Upper lobe of left lung (tissue), 6 donors: ENCODE results near the gene KBTBD13. TPM values are rescaled to one million over a fixed set of nuclear protein-coding genes. Genes with fewer than 3 reads are reported as not detected.

Experiments used
- ATAC-seq, 2 donors: fragments of 200-7000 bp; cut with Tn5 transposase; one replicate each; pipeline ENCODE4 v1.9.1; 2022; ENCODE audit warnings: mild to moderate bottlenecking in 2 of 2, moderate library complexity in 2 of 2; ENCODE audit not compliant: low FRiP score in 2 of 2
- DNase-seq, 2 donors: peaks; one replicate each; pipeline ENCODE4 v3.0.0-alpha.2; 2019 to 2020
- H3K27ac ChIP-seq, 4 donors: fragments of 200-600 bp; sonication (generic); one replicate each; pipeline ENCODE4 v1.5.1; 2016 to 2019
- H3K27me3 ChIP-seq, 4 donors: fragments of 200-600 bp; sonication (generic); one replicate each; pipeline ENCODE4 v1.5.1; 2017 to 2019
- H3K36me3 ChIP-seq, 4 donors: fragments of 200-600 bp; sonication (generic); one replicate each; pipeline ENCODE4 v1.5.1; 2016 to 2019
- H3K4me1 ChIP-seq, 4 donors: fragments of 200-600 bp; sonication (generic); one replicate each; pipeline ENCODE4 v1.5.1; 2018 to 2019
- H3K4me3 ChIP-seq, 4 donors: fragments of 200-600 bp; sonication (generic); one replicate each; pipeline ENCODE4 v1.5.1; 2017 to 2019; ENCODE audit warnings: mild to moderate bottlenecking in 2 of 4, moderate library complexity in 1 of 4
- H3K9me3 ChIP-seq, 4 donors: fragments of 200-600 bp; sonication (generic); one replicate each; pipeline ENCODE4 v1.5.1; 2018 to 2019
- EP300 ChIP-seq, 4 donors: sonication (generic); formaldehyde crosslinking; IDR thresholded peaks; one replicate each; pipeline ENCODE4 v1.5.1; 2017; ENCODE audit warnings: antibody characterized with exemption in 4 of 4, control low read depth in 2 of 4
- POLR2A ChIP-seq, 4 donors: fragments of 450-650 bp; IDR thresholded peaks; one replicate each; pipeline ENCODE4 v1.5.1; 2016 to 2017; ENCODE audit warnings: antibody characterized with exemption in 4 of 4, mild to moderate bottlenecking in 2 of 4
- POLR2AphosphoS5 ChIP-seq, 2 donors: sonication (generic); formaldehyde crosslinking; IDR thresholded peaks; one replicate each; pipeline ENCODE4 v1.5.1; 2017; ENCODE audit warnings: antibody characterized with exemption in 2 of 2
- WGBS, 2 donors: methylation state at CpG; one replicate each; pipeline ENCODE4 v1.1.5; 2017 to 2018; 5-methylcytosine and 5-hydroxymethylcytosine counted together
- total RNA-seq, 6 donors: library from RNA; depleted of rRNA in 4 of 6; stranded (reverse); fragments of >200 nt in 4 of 6; gene quantifications; one replicate each; pipeline versions ENCODE4 v1.1.0 to v1.2.1, GENCODE V29; 2016 to 2021
- TF ChIP-seq, protein P1 (sequence below), 6 experiments: fragments of 450-650 bp in 4 of 6; fragments of 200-600 bp in 2 of 6; sonication (generic) in 2 of 6; IDR thresholded peaks; one replicate each; pipeline ENCODE4 v1.5.1; 2016 to 2019; ENCODE audit warnings: antibody characterized with exemption in 6 of 6
- donor health status: DM: no; HTN: no; CAD: no; lungs with moderate emphysema.
- donor health status: DM: no; HTN: yes; CAD: no; lungs with severe emphysema.

KBTBD13 gene
- total RNA-seq, 6 donors from 2014 or later, result not detected

DNA sequence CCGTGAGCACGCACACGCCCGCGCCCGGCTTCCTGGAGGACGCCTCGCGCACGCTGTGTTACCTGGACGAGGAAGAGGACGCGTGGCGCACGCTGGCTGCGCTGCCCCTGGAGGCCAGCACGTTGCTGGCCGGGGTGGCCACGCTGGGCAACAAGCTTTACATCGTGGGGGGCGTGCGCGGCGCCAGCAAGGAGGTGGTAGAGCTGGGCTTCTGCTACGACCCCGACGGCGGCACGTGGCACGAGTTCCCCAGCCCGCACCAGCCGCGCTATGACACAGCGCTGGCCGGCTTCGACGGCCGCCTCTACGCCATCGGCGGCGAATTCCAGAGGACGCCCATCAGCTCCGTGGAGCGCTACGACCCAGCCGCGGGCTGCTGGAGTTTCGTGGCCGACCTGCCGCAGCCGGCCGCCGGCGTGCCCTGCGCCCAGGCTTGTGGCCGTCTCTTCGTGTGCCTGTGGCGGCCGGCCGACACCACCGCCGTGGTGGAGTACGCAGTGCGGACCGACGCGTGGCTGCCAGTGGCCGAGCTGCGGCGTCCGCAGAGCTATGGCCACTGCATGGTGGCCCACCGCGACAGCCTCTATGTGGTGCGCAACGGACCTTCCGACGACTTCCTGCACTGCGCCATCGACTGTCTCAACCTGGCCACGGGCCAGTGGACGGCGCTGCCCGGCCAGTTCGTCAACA, 890 bp downstream of the KBTBD13 start:
- Histone ChIP-seq H3K27me3 (peaks cover 0 to 16% (median 2%) of the 10 kb centered on the region in 4 donors), H3K4me3 (no peak overlapping the region), H3K36me3 (no peaks in the 10 kb centered on the region), H3K27ac (no peak overlapping the region), H3K4me1 (peaks cover 14 to 20% (median 17%) of the 10 kb centered on the region in 4 donors), H3K9me3 (no peaks in the 10 kb centered on the region)
- ATAC-seq (no peak), DNase-seq (no peak)
- no peak for TF ChIP-seq POLR2A (IDR thresholded peaks at IDR 0.05)
- TF ChIP-seq, protein P1, sequence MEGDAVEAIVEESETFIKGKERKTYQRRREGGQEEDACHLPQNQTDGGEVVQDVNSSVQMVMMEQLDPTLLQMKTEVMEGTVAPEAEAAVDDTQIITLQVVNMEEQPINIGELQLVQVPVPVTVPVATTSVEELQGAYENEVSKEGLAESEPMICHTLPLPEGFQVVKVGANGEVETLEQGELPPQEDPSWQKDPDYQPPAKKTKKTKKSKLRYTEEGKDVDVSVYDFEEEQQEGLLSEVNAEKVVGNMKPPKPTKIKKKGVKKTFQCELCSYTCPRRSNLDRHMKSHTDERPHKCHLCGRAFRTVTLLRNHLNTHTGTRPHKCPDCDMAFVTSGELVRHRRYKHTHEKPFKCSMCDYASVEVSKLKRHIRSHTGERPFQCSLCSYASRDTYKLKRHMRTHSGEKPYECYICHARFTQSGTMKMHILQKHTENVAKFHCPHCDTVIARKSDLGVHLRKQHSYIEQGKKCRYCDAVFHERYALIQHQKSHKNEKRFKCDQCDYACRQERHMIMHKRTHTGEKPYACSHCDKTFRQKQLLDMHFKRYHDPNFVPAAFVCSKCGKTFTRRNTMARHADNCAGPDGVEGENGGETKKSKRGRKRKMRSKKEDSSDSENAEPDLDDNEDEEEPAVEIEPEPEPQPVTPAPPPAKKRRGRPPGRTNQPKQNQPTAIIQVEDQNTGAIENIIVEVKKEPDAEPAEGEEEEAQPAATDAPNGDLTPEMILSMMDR (IDR thresholded peaks at IDR 0.05), result peak in 1 of 6 experiments; percentile 40
- no peak for TF ChIP-seq POLR2AphosphoS5 (IDR thresholded peaks at IDR 0.05)
- WGBS, 2 donors, result 65 to 66% methylated on average over 30 to 84 of the region's 85 CpGs

- H3K36me3 ChIP-seq, result no peaks in the 10 kb centered on the region
- H3K9me3 ChIP-seq, result no peaks in the 10 kb centered on the region
- no peak overlapping the region for H3K4me3 ChIP-seq
- DNase-seq, result peak; percentile 74 to 91
- H3K27me3 ChIP-seq, result peaks cover 0 to 16% (median 2%) of the 10 kb centered on the region in 4 donors
- WGBS, 2 donors, result 26 to 28% methylated on average over 16 to 23 of the region's 24 CpGs
- ATAC-seq, result peak; percentile 77 to 85
- no peak for TF ChIP-seq EP300 (IDR thresholded peaks at IDR 0.05)
- TF ChIP-seq, protein P1 (IDR thresholded peaks at IDR 0.05), result peak in 4 of 6 experiments; percentile 3 to 69 (median 52)
- H3K4me1 ChIP-seq, result peaks cover 19 to 25% (median 22%) of the 10 kb centered on the region in 4 donors
- H3K27ac ChIP-seq, result no peak overlapping the region
Observed at GRCh38 chr15:65077981-65078352, 1.4 kb downstream of the KBTBD13 start.

- H3K9me3 ChIP-seq, result no peaks in the 10 kb centered on the region
- TF ChIP-seq, protein P1 (IDR thresholded peaks at IDR 0.05), result no peak
- TF ChIP-seq POLR2AphosphoS5 (IDR thresholded peaks at IDR 0.05), result no peak
- TF ChIP-seq POLR2A (IDR thresholded peaks at IDR 0.05), result no peak
- no peak for TF ChIP-seq EP300 (IDR thresholded peaks at IDR 0.05)
- 91 to 92% methylated on average over 1 to 5 of the region's 5 CpGs for WGBS, 2 donors
- H3K4me3 ChIP-seq, result no peak overlapping the region
- no peak for ATAC-seq
- H3K27ac ChIP-seq, result no peak overlapping the region
- no peaks in the 10 kb centered on the region for H3K36me3 ChIP-seq
- DNase-seq, result peak in 1 of 2 donors; percentile 32
- peaks cover 0 to 16% (median 2%) of the 10 kb centered on the region in 4 donors for H3K27me3 ChIP-seq
- H3K4me1 ChIP-seq, result peaks cover 21 to 35% (median 29%) of the 10 kb centered on the region in 4 donors
Observed at GRCh38 chr15:65079580-65079979, 3.0 kb downstream of the KBTBD13 start.

DNA sequence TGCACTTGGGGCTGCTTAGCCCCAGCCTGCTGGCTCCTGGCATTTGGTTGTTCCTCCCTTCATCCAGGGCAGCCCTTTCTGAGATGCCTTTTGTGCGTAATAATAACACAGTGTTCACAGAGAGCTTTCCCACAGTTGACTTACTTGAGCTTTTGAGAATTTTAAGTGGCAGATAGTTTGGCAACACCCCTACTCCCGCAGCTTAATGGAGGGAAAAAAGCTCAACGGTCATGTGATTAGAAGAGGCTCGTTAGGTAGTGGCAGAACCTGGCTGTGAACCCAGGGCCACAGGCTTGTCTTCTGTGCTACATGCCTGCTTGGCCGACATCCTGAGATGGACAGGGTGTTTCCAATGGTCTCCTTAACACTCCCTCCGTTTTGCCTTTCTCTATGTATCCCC, 4.7 kb downstream of the KBTBD13 start:
- H3K27ac ChIP-seq, result peak overlapping the region; percentile 17 to 69 (median 62)
- ATAC-seq (no peak), DNase-seq (peak in 1 of 2 donors; percentile 38)
- no peak overlapping the region for H3K4me3 ChIP-seq
- peaks cover 0 to 16% (median 2%) of the 10 kb centered on the region in 4 donors for H3K27me3 ChIP-seq
- peaks cover 37 to 50% (median 45%) of the 10 kb centered on the region in 4 donors for H3K4me1 ChIP-seq
- no peaks in the 10 kb centered on the region for H3K36me3 ChIP-seq
- TF ChIP-seq POLR2A (IDR thresholded peaks at IDR 0.05), result peak in 1 of 4 donors; percentile 7
- TF ChIP-seq EP300 (IDR thresholded peaks at IDR 0.05), result no peak
- TF ChIP-seq, protein P1 (IDR thresholded peaks at IDR 0.05), result no peak
- TF ChIP-seq POLR2AphosphoS5 (IDR thresholded peaks at IDR 0.05), result no peak
- WGBS, 2 donors, result 50 to 53% methylated on average over 6 of the region's 6 CpGs
- H3K9me3 ChIP-seq, result no peaks in the 10 kb centered on the region

DNA sequence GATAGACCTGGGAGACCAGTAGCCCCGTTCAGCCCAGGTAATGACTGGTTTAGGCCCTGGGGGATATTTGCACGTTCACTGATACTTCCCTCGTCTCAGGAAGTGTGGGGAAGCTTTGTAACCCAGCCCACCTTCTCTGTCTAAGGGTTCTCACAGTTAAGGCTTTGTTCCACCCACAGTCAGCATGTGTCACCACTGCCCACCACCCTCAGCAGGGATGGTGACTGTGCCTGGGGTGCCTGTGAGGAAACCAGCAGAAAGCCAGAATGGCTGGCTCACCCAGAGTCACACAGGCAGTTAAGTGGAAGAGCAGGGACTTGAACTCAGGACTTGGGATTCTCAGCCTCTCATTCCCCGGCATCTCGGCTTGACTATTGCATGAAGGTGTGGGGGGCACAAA, 5.2 kb downstream of the KBTBD13 start:
- peak overlapping the region; percentile 17 to 69 (median 62) for H3K27ac ChIP-seq
- TF ChIP-seq, protein P1 (IDR thresholded peaks at IDR 0.05), result no peak
- no peak for TF ChIP-seq EP300 (IDR thresholded peaks at IDR 0.05)
- TF ChIP-seq POLR2A (IDR thresholded peaks at IDR 0.05), result no peak
- no peak for TF ChIP-seq POLR2AphosphoS5 (IDR thresholded peaks at IDR 0.05)
- no peaks in the 10 kb centered on the region for H3K9me3 ChIP-seq
- 64 to 68% methylated on average over 3 to 5 of the region's 5 CpGs for WGBS, 2 donors
- no peak overlapping the region for H3K4me3 ChIP-seq
- DNase-seq (no peak), ATAC-seq (no peak)
- no peaks in the 10 kb centered on the region for H3K36me3 ChIP-seq
- peaks cover 40 to 55% (median 48%) of the 10 kb centered on the region in 4 donors for H3K4me1 ChIP-seq
- peaks cover 0 to 12% (median 2%) of the 10 kb centered on the region in 4 donors for H3K27me3 ChIP-seq
